ENCODE measurements around the gene PELI1. TPM values are rescaled to one million over a fixed set of nuclear protein-coding genes. Genes with fewer than 3 reads are reported as not detected.

The PELI1 gene
- total and polyA plus RNA-seq, 8 donors = 6.9 to 165 (median 27.5) TPM

- intact Hi-C loops (cut with DNase I; ENCODE audit: low total_unique reads) = no loop called here
- Histone ChIP-seq H3K4me3 (no peak overlapping the region), H3K36me3 (no peaks in the 10 kb centered on the region), H3K9me3 (no peaks in the 10 kb centered on the region), H3K27ac (no peak overlapping the region), H3K4me1 (peaks cover 11 to 92% (median 33%) of the 10 kb centered on the region in 4 donors), H3K27me3 (no peaks in the 10 kb centered on the region)
- DNase-seq = no peak
- no peak for TF ChIP-seq POLR2A (IDR thresholded peaks at IDR 0.05)
- TF ChIP-seq EP300 (IDR thresholded peaks at IDR 0.05) = no peak
- TF ChIP-seq POLR2AphosphoS5 (IDR thresholded peaks at IDR 0.05) = no peak
- TF ChIP-seq, protein P1, sequence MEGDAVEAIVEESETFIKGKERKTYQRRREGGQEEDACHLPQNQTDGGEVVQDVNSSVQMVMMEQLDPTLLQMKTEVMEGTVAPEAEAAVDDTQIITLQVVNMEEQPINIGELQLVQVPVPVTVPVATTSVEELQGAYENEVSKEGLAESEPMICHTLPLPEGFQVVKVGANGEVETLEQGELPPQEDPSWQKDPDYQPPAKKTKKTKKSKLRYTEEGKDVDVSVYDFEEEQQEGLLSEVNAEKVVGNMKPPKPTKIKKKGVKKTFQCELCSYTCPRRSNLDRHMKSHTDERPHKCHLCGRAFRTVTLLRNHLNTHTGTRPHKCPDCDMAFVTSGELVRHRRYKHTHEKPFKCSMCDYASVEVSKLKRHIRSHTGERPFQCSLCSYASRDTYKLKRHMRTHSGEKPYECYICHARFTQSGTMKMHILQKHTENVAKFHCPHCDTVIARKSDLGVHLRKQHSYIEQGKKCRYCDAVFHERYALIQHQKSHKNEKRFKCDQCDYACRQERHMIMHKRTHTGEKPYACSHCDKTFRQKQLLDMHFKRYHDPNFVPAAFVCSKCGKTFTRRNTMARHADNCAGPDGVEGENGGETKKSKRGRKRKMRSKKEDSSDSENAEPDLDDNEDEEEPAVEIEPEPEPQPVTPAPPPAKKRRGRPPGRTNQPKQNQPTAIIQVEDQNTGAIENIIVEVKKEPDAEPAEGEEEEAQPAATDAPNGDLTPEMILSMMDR (IDR thresholded peaks at IDR 0.05) = no peak
Measured at GRCh38 chr2:64133828-64134227, 10.4 kb downstream of the PELI1 start.

DNA sequence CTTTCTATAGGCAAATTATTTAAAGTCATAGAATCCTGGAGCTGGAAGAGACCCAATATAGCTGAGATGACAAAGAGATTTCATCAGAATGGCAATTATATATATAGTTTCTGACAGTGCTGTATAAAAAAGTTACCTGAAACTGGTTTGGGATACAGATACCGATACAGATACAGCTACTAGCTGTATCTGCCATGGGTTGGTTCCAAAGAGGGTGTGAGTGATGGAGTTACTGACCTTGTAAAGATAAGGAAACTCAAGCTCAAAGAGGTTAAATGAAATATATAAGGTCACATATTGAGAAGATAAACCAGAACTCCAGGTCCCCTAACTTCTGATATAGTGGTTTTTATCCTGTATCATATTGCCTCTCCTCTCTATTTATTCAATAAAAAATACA is 10.9 kb downstream of the PELI1 start:
- WGBS, 5 donors = 56 to 83% (median 79%) methylated on average over 1 of the region's 1 CpG
- H3K36me3 ChIP-seq = no peaks in the 10 kb centered on the region
- TF ChIP-seq POLR2AphosphoS5 (IDR thresholded peaks at IDR 0.05) (no peak), EP300 (IDR thresholded peaks at IDR 0.05) (no peak), POLR2A (IDR thresholded peaks at IDR 0.05) (no peak)
- TF ChIP-seq, protein P1 (IDR thresholded peaks at IDR 0.05) = no peak
- intact Hi-C loops (cut with DNase I; ENCODE audit: low total_unique reads) = no loop called here
- peaks cover 9 to 92% (median 34%) of the 10 kb centered on the region in 4 donors for H3K4me1 ChIP-seq
- H3K9me3 ChIP-seq = no peaks in the 10 kb centered on the region
- H3K27me3 ChIP-seq = no peaks in the 10 kb centered on the region
- DNase-seq = no peak
- no peak overlapping the region for H3K27ac ChIP-seq
- no peak overlapping the region for H3K4me3 ChIP-seq

- WGBS, 5 donors = 63 to 83% (median 69%) methylated on average over 2 of the region's 2 CpGs
- no peaks in the 10 kb centered on the region for H3K9me3 ChIP-seq
Measured at GRCh38 chr2:64130333-64130732, 13.9 kb downstream of the PELI1 start.

DNA sequence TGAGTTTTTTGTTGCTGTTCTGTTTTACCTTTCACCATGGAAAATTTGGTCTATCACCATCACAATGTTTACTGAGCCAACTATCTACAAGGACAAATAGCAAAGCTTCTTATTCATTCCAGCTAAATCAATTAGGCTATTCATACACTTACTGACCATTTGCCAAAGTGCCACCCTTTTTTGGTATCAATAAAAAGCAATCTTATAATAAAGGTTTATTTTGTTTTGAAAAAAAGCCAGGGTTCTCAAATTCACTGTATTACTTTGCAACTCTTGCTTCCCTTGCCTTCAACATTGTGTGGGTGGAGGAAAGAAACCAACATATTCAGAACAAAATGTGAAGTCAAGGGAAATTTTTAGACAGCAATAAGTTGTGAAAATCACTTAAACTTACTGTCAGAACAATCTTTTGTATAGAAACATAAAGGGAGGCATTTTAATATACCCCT is 15.3 kb downstream of the PELI1 start:
- DNase-seq = no peak
- intact Hi-C loops (cut with DNase I; ENCODE audit: low total_unique reads) = no loop called here
- TF ChIP-seq, protein P1 (IDR thresholded peaks at IDR 0.05) = no peak
- no peak for TF ChIP-seq EP300 (IDR thresholded peaks at IDR 0.05)
- TF ChIP-seq POLR2A (IDR thresholded peaks at IDR 0.05) = no peak
- TF ChIP-seq POLR2AphosphoS5 (IDR thresholded peaks at IDR 0.05) = no peak
- peaks cover 4 to 72% (median 23%) of the 10 kb centered on the region in 4 donors for H3K4me1 ChIP-seq
- H3K4me3 ChIP-seq = no peak overlapping the region
- no peaks in the 10 kb centered on the region for H3K9me3 ChIP-seq
- H3K27me3 ChIP-seq = no peaks in the 10 kb centered on the region
- H3K36me3 ChIP-seq = no peaks in the 10 kb centered on the region
- H3K27ac ChIP-seq = no peak overlapping the region

More at GRCh38 chr2:64130333-64130732, 13.9 kb downstream of the PELI1 start:
- DNase-seq = no peak
- Histone ChIP-seq H3K4me3 (no peak overlapping the region), H3K4me1 (peaks cover 2 to 80% (median 28%) of the 10 kb centered on the region in 4 donors), H3K27ac (no peak overlapping the region), H3K27me3 (no peaks in the 10 kb centered on the region), H3K36me3 (no peaks in the 10 kb centered on the region)
- no peak for TF ChIP-seq POLR2A (IDR thresholded peaks at IDR 0.05)
- TF ChIP-seq, protein P1 (IDR thresholded peaks at IDR 0.05) = no peak
- no peak for TF ChIP-seq POLR2AphosphoS5 (IDR thresholded peaks at IDR 0.05)
- TF ChIP-seq EP300 (IDR thresholded peaks at IDR 0.05) = no peak
- intact Hi-C loops (cut with DNase I; ENCODE audit: low total_unique reads) = no loop called here

All from stomach (tissue), 9 donors.